ENCODE data around the gene DYNLRB1. TPM values are rescaled to one million over a fixed set of nuclear protein-coding genes. Genes with fewer than 3 reads are reported as not detected.

DYNLRB1 gene
- total RNA-seq, 1 donor: 144 TPM

- H3K4me3 ChIP-seq (ENCODE audit: low read depth, low read length): no peak overlapping the region
- DNase-seq (ENCODE audit: low read depth): no peak
- no peak for TF ChIP-seq CTCF (IDR thresholded peaks at IDR 0.05; ENCODE audit: insufficient read depth, low read length)
Observed at GRCh38 chr20:34583544-34583943, 67.3 kb downstream of the DYNLRB1 start.

GRCh38 chr20:34585019-34585418 is 68.8 kb downstream of the DYNLRB1 start:
- no peak overlapping the region for H3K4me3 ChIP-seq (ENCODE audit: low read depth, low read length)
- DNase-seq (ENCODE audit: low read depth): no peak
- TF ChIP-seq CTCF (IDR thresholded peaks at IDR 0.05; ENCODE audit: insufficient read depth, low read length): no peak

- no peak overlapping the region for H3K4me3 ChIP-seq (ENCODE audit: low read depth, low read length)
- TF ChIP-seq CTCF (IDR thresholded peaks at IDR 0.05; ENCODE audit: insufficient read depth, low read length): no peak
- no peak for DNase-seq (ENCODE audit: low read depth)
Observed at GRCh38 chr20:34586488-34587163, 70.4 kb downstream of the DYNLRB1 start.

Small RNAs within 50 kb of the gene (small RNA-seq; reads per million reads assigned to genes)
- gene RF00019: not detected

Other genes starting within 250 kb of the DYNLRB1 start
- gene AHCY, start 213.1 kb upstream of the DYNLRB1 start, total RNA-seq (ENCODE audit: low replicate concordance): 29.3 and 88.3 TPM in 2 replicates
- gene ITCH, start 153.1 kb upstream of the DYNLRB1 start, total RNA-seq (ENCODE audit: low replicate concordance): 37.5 and 70.7 TPM in 2 replicates
- gene MAP1LC3A, start 42.3 kb downstream of the DYNLRB1 start, total RNA-seq (ENCODE audit: low replicate concordance): 15.8 and 20.2 TPM in 2 replicates
- gene PIGU, start 160.7 kb downstream of the DYNLRB1 start, total RNA-seq (ENCODE audit: low replicate concordance): 3.7 and 21.1 TPM in 2 replicates
- gene TP53INP2, start 187.9 kb downstream of the DYNLRB1 start, total RNA-seq (ENCODE audit: low replicate concordance): 2.1 and 2.5 TPM in 2 replicates